Measurements from ENCODE around the gene BNC2. TPM values are rescaled to one million over a fixed set of nuclear protein-coding genes. Genes with fewer than 3 reads are reported as not detected.

The BNC2 gene
- total RNA-seq, 2 experiments from 2014 or later = not detected

GRCh38 chr9:16626577-16627130 lies 243.8 kb downstream of the BNC2 start:
- CTCF ChIA-PET = no interaction called here

GRCh38 chr9:16625811-16626210 lies 244.7 kb downstream of the BNC2 start:
- no peak overlapping the region for H3K4me3 ChIP-seq (ENCODE audit: low read length)
- H3K9me3 ChIP-seq (ENCODE audit: control insufficient read depth in 1 of 2, insufficient read depth in 1 of 2, low read length in 2 of 2) = no peaks in the 10 kb centered on the region
- POLR2A ChIA-PET = no interaction called here
- Mint-ChIP-seq H3K4me3 (no peak overlapping the region), H3K27me3 (no peaks in the 10 kb centered on the region), H3K27ac (no peak overlapping the region), H3K36me3 (ENCODE audit: low read depth) (no peaks in the 10 kb centered on the region), H3K9me3 (no peaks in the 10 kb centered on the region), H3K4me1 (ENCODE audit: low read depth) (no peaks in the 10 kb centered on the region)
- ATAC-seq (ENCODE audit: poor library complexity) (no peak), DNase-seq (no peak)
- H3K4me1 ChIP-seq (ENCODE audit: insufficient read depth, low read length) = no peaks in the 10 kb centered on the region
- intact Hi-C loops (cut with DNase I, micrococcal nuclease) = no loop called here
- TF ChIP-seq CTCF (IDR thresholded peaks at IDR 0.05) = no peak
- CTCF ChIA-PET = no interaction called here
- H3K27me3 ChIP-seq (ENCODE audit: control insufficient read depth in 1 of 2, insufficient read depth in 2 of 2, low read length in 2 of 2) = no peaks in the 10 kb centered on the region
- no peaks in the 10 kb centered on the region for H3K36me3 ChIP-seq (ENCODE audit: insufficient read depth, low read length)
- no peak overlapping the region for H3K27ac ChIP-seq (ENCODE audit: low read depth in 1 of 2, low read length in 2 of 2)

More at GRCh38 chr9:16626577-16627130, 243.8 kb downstream of the BNC2 start:
- H3K4me3 Mint-ChIP-seq = no peak overlapping the region
- ATAC-seq (ENCODE audit: poor library complexity) (no peak), DNase-seq (no peak)
- no peak overlapping the region for H3K27ac Mint-ChIP-seq
- Histone ChIP-seq H3K4me1 (ENCODE audit: insufficient read depth, low read length) (no peaks in the 10 kb centered on the region), H3K27me3 (ENCODE audit: control insufficient read depth in 1 of 2, insufficient read depth in 2 of 2, low read length in 2 of 2) (no peaks in the 10 kb centered on the region), H3K4me3 (ENCODE audit: low read length) (no peak overlapping the region), H3K36me3 (ENCODE audit: insufficient read depth, low read length) (no peaks in the 10 kb centered on the region), H3K27ac (ENCODE audit: low read depth in 1 of 2, low read length in 2 of 2) (no peak overlapping the region), H3K9me3 (ENCODE audit: control insufficient read depth in 1 of 2, insufficient read depth in 1 of 2, low read length in 2 of 2) (no peaks in the 10 kb centered on the region)
- intact Hi-C loops (cut with DNase I, micrococcal nuclease) = no loop called here
- POLR2A ChIA-PET = no interaction called here
- H3K27me3 Mint-ChIP-seq = no peaks in the 10 kb centered on the region
- no peaks in the 10 kb centered on the region for H3K36me3 Mint-ChIP-seq (ENCODE audit: low read depth)
- H3K9me3 Mint-ChIP-seq = peaks cover 3% of the 10 kb centered on the region
- no peaks in the 10 kb centered on the region for H3K4me1 Mint-ChIP-seq (ENCODE audit: low read depth)
- TF ChIP-seq CTCF (IDR thresholded peaks at IDR 0.05) = no peak

- H3K27me3 Mint-ChIP-seq = no peaks in the 10 kb centered on the region
- H3K4me1 Mint-ChIP-seq (ENCODE audit: low read depth) = no peaks in the 10 kb centered on the region
- Histone ChIP-seq H3K27ac (ENCODE audit: low read depth in 1 of 2, low read length in 2 of 2) (no peak overlapping the region), H3K4me1 (ENCODE audit: insufficient read depth, low read length) (no peaks in the 10 kb centered on the region), H3K4me3 (ENCODE audit: low read length) (no peak overlapping the region), H3K27me3 (ENCODE audit: control insufficient read depth in 1 of 2, insufficient read depth in 2 of 2, low read length in 2 of 2) (no peaks in the 10 kb centered on the region), H3K9me3 (ENCODE audit: control insufficient read depth in 1 of 2, insufficient read depth in 1 of 2, low read length in 2 of 2) (no peaks in the 10 kb centered on the region), H3K36me3 (ENCODE audit: insufficient read depth, low read length) (no peaks in the 10 kb centered on the region)
- CTCF ChIA-PET = no interaction called here
- no peak for TF ChIP-seq CTCF (IDR thresholded peaks at IDR 0.05)
- no peak overlapping the region for H3K27ac Mint-ChIP-seq
- POLR2A ChIA-PET = no interaction called here
- no peak overlapping the region for H3K4me3 Mint-ChIP-seq
- H3K36me3 Mint-ChIP-seq (ENCODE audit: low read depth) = no peaks in the 10 kb centered on the region
- intact Hi-C loops (cut with DNase I, micrococcal nuclease) = no loop called here
- ATAC-seq (ENCODE audit: poor library complexity) = no peak
- DNase-seq = no peak
- no peaks in the 10 kb centered on the region for H3K9me3 Mint-ChIP-seq
Observed at GRCh38 chr9:16625161-16625631, 245.3 kb downstream of the BNC2 start.
